WTC11 (cell line): ENCODE data around the gene CEBPZOS. TPM values are rescaled to one million over a fixed set of nuclear protein-coding genes. Genes with fewer than 3 reads are reported as not detected.
A peak's percentile ranks its signal among the peaks of the same experiment; 100 is the strongest.

Source experiments
- ATAC-seq: fragments of 200-7000 bp; cut with Tn5 transposase; 2 replicates; pipeline ENCODE4 v1.10.0; 2021; ENCODE audit warnings: mild to moderate bottlenecking, moderate library complexity
- CTCF ChIA-PET: fragments of 300-600 bp; sonication (Branson Sonifier 250); formaldehyde crosslinking; loops from one replicate; lab custom pipeline; 2021; ENCODE audit warnings: antibody characterized with exemption; lab: Charles Lee
- POLR2A ChIA-PET: fragments of 350-600 bp; sonication (Branson Sonifier 250); formaldehyde crosslinking; loops from one replicate; lab custom pipeline; 2021; ENCODE audit warnings: antibody characterized with exemption; lab: Charles Lee
- DNase-seq: peaks from one replicate; pipeline ENCODE4 v3.0.0; 2021; ENCODE audit warnings: low spot score
- H3K27ac Mint-ChIP-seq: 2 replicates; pipeline ENCODE4 v1.8.0; 2021; ENCODE audit warnings: mixed read lengths
- H3K27me3 Mint-ChIP-seq: 2 replicates; pipeline ENCODE4 v1.8.0; 2021; ENCODE audit warnings: low read depth, mild to moderate bottlenecking, moderate library complexity, mixed read lengths
- H3K36me3 Mint-ChIP-seq: 2 replicates; pipeline ENCODE4 v1.8.0; 2021; ENCODE audit warnings: mixed read lengths
- H3K4me1 Mint-ChIP-seq: 2 replicates; pipeline ENCODE4 v1.8.0; 2022; ENCODE audit warnings: mixed read lengths
- H3K4me3 Mint-ChIP-seq: 2 replicates; pipeline ENCODE4 v1.8.0; 2021; ENCODE audit warnings: mild to moderate bottlenecking, moderate library complexity, mixed read lengths
- H3K9me3 Mint-ChIP-seq: 2 replicates; pipeline ENCODE4 v1.8.0; 2021; ENCODE audit warnings: mixed read lengths
- ATF1 ChIP-seq: sonication (generic); formaldehyde crosslinking; IDR thresholded peaks from 2 replicates; pipeline ENCODE4 v1.8.1; 2023; ENCODE audit warnings: mild to moderate bottlenecking, moderate library complexity, missing genetic modification reagents
- CREM ChIP-seq: sonication (generic); formaldehyde crosslinking; IDR thresholded peaks from 2 replicates; pipeline ENCODE4 v1.8.1; 2022; ENCODE audit warnings: mild to moderate bottlenecking, missing genetic modification reagents, moderate library complexity
- ESRRA ChIP-seq: sonication (generic); formaldehyde crosslinking; IDR thresholded peaks from 2 replicates; pipeline ENCODE4 v1.8.1; 2022; ENCODE audit warnings: mild to moderate bottlenecking, missing genetic modification reagents, borderline replicate concordance
- GABPB1 ChIP-seq: sonication (generic); formaldehyde crosslinking; IDR thresholded peaks from 2 replicates; pipeline ENCODE4 v1.8.1; 2023; ENCODE audit warnings: mild to moderate bottlenecking, missing genetic modification reagents
- JUN ChIP-seq: sonication (generic); formaldehyde crosslinking; IDR thresholded peaks from 2 replicates; pipeline ENCODE4 v1.8.0; 2023; ENCODE audit warnings: mild to moderate bottlenecking, missing genetic modification reagents
- MXD4 ChIP-seq: fragments of 250-450 bp; sonication (Bioruptor Pico); IDR thresholded peaks from 2 replicates; pipeline ENCODE4 v1.8.0; 2021; ENCODE audit warnings: mild to moderate bottlenecking, moderate library complexity, borderline replicate concordance
- NFE2L1 ChIP-seq: sonication (generic); formaldehyde crosslinking; IDR thresholded peaks from 2 replicates; pipeline ENCODE4 v1.8.1; 2023; ENCODE audit warnings: missing genetic modification reagents
- NR3C1 ChIP-seq: sonication (generic); formaldehyde crosslinking; conservative IDR thresholded peaks from 2 replicates; pipeline ENCODE4 v1.8.1; 2023; ENCODE audit warnings: low read depth, mild to moderate bottlenecking, missing genetic modification reagents
- OVOL2 ChIP-seq: fragments of 250-450 bp; sonication (Bioruptor Pico); IDR thresholded peaks from 2 replicates; pipeline ENCODE4 v1.9.0; 2021; ENCODE audit warnings: mild to moderate bottlenecking, borderline replicate concordance
- TEAD1 ChIP-seq: sonication (generic); formaldehyde crosslinking; IDR thresholded peaks from 2 replicates; pipeline ENCODE4 v1.8.0; 2022; ENCODE audit warnings: mild to moderate bottlenecking, missing genetic modification reagents
- TP53 ChIP-seq: sonication (generic); formaldehyde crosslinking; IDR thresholded peaks from 2 replicates; pipeline ENCODE4 v1.8.1; 2023; ENCODE audit warnings: mild to moderate bottlenecking, missing genetic modification reagents
- ZNF138 ChIP-seq: sonication (generic); formaldehyde crosslinking; conservative IDR thresholded peaks from 2 replicates; pipeline ENCODE4 v1.8.1; 2022; ENCODE audit warnings: mild to moderate bottlenecking, moderate library complexity, missing genetic modification reagents
- ZNF423 ChIP-seq: fragments of 250-450 bp; sonication (Bioruptor Pico); IDR thresholded peaks from 2 replicates; pipeline ENCODE4 v2.1.2; 2022; ENCODE audit warnings: mild to moderate bottlenecking, moderate library complexity
- ZNF425 ChIP-seq: fragments of 250-450 bp; sonication (Bioruptor Pico); conservative IDR thresholded peaks from 2 replicates; pipeline ENCODE4 v1.9.0; 2021; ENCODE audit warnings: mild to moderate bottlenecking
- ZNF512 ChIP-seq: sonication (generic); formaldehyde crosslinking; IDR thresholded peaks from 2 replicates; pipeline ENCODE4 v1.8.1; 2022; ENCODE audit warnings: missing genetic modification reagents, borderline replicate concordance
- ZNF532 ChIP-seq: fragments of 250-450 bp; sonication (Bioruptor Pico); IDR thresholded peaks from 2 replicates; pipeline ENCODE4 v1.9.0; 2021; ENCODE audit warnings: mild to moderate bottlenecking, borderline replicate concordance
- ZNF671 ChIP-seq: fragments of 250-450 bp; sonication (Bioruptor Pico); IDR thresholded peaks from 2 replicates; pipeline ENCODE4 v1.8.0; 2021; ENCODE audit warnings: mild to moderate bottlenecking
- total RNA-seq: library from RNA; stranded (reverse); gene quantifications from 3 replicates; pipeline ENCODE4 v1.2.3, GENCODE V29; 2021
- TF ChIP-seq, protein P1 (sequence below): sonication (generic); formaldehyde crosslinking; IDR thresholded peaks from 2 replicates; pipeline ENCODE4 v1.8.1; 2023; ENCODE audit warnings: mild to moderate bottlenecking, missing genetic modification reagents
- TF ChIP-seq, protein P2 (sequence below): sonication (generic); formaldehyde crosslinking; IDR thresholded peaks from 2 replicates; pipeline ENCODE4 v1.8.1; 2023; ENCODE audit warnings: mild to moderate bottlenecking, missing genetic modification reagents, borderline replicate concordance
- TF ChIP-seq, protein P3 (sequence below): sonication (generic); formaldehyde crosslinking; IDR thresholded peaks from 2 replicates; pipeline ENCODE4 v1.8.1; 2023; ENCODE audit warnings: mild to moderate bottlenecking, missing genetic modification reagents, moderate library complexity
- TF ChIP-seq, protein P4 (sequence below): sonication (generic); formaldehyde crosslinking; IDR thresholded peaks from 2 replicates; pipeline ENCODE4 v1.8.1; 2022; ENCODE audit warnings: low read depth, mild to moderate bottlenecking, moderate library complexity, missing genetic modification reagents, borderline replicate concordance

Gene CEBPZOS
- total RNA-seq, 1 experiment from 2014 or later = 129 TPM

GRCh38 chr2:37189452-37190153 is 6.7 kb upstream of the CEBPZOS start:
- no peaks in the 10 kb centered on the region for H3K9me3 Mint-ChIP-seq
- H3K27ac Mint-ChIP-seq = peak overlapping the region; percentile 84
- ChIA-PET POLR2A (interaction anchor here (0.5 to 0.6 kb wide), 2 partner anchors 12 to 83 kb away, joined by 3 to 4 read pairs; no protein-coding TSS in a partner anchor), CTCF (interaction anchor here (0.8 to 1.4 kb wide), 3 partner anchors 9 to 60 kb away, joined by 3 read pairs; no protein-coding TSS in a partner anchor)
- ATAC-seq = peak; percentile 84
- peaks cover 50% of the 10 kb centered on the region for H3K4me1 Mint-ChIP-seq
- peak; percentile 65 for DNase-seq
- no peak overlapping the region for H3K4me3 Mint-ChIP-seq
- no peaks in the 10 kb centered on the region for H3K36me3 Mint-ChIP-seq
- H3K27me3 Mint-ChIP-seq = no peaks in the 10 kb centered on the region
- TF ChIP-seq, protein P1, sequence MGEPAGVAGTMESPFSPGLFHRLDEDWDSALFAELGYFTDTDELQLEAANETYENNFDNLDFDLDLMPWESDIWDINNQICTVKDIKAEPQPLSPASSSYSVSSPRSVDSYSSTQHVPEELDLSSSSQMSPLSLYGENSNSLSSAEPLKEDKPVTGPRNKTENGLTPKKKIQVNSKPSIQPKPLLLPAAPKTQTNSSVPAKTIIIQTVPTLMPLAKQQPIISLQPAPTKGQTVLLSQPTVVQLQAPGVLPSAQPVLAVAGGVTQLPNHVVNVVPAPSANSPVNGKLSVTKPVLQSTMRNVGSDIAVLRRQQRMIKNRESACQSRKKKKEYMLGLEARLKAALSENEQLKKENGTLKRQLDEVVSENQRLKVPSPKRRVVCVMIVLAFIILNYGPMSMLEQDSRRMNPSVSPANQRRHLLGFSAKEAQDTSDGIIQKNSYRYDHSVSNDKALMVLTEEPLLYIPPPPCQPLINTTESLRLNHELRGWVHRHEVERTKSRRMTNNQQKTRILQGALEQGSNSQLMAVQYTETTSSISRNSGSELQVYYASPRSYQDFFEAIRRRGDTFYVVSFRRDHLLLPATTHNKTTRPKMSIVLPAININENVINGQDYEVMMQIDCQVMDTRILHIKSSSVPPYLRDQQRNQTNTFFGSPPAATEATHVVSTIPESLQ (CRISPR knock-in tag) = no peak
- TF ChIP-seq ZNF512 (CRISPR knock-in tag) (no peak), ZNF425 (CRISPR knock-in tag) (no peak), ESRRA (CRISPR knock-in tag) (no peak), ATF1 (CRISPR knock-in tag) (no peak), NFE2L1 (CRISPR knock-in tag) (no peak), TP53 (CRISPR knock-in tag) (no peak), TEAD1 (CRISPR knock-in tag) (peak; percentile 41; the same call in 1 of the 2 replicates), OVOL2 (no peak), ZNF671 (CRISPR knock-in tag) (no peak), NR3C1 (CRISPR knock-in tag) (no peak), ZNF138 (no peak), GABPB1 (CRISPR knock-in tag) (no peak; the same call in 1 of the 2 replicates), JUN (CRISPR knock-in tag) (no peak), MXD4 (CRISPR knock-in tag) (no peak), ZNF423 (CRISPR knock-in tag) (no peak), CREM (no peak), ZNF532 (CRISPR knock-in tag) (no peak)
- TF ChIP-seq, protein P2, sequence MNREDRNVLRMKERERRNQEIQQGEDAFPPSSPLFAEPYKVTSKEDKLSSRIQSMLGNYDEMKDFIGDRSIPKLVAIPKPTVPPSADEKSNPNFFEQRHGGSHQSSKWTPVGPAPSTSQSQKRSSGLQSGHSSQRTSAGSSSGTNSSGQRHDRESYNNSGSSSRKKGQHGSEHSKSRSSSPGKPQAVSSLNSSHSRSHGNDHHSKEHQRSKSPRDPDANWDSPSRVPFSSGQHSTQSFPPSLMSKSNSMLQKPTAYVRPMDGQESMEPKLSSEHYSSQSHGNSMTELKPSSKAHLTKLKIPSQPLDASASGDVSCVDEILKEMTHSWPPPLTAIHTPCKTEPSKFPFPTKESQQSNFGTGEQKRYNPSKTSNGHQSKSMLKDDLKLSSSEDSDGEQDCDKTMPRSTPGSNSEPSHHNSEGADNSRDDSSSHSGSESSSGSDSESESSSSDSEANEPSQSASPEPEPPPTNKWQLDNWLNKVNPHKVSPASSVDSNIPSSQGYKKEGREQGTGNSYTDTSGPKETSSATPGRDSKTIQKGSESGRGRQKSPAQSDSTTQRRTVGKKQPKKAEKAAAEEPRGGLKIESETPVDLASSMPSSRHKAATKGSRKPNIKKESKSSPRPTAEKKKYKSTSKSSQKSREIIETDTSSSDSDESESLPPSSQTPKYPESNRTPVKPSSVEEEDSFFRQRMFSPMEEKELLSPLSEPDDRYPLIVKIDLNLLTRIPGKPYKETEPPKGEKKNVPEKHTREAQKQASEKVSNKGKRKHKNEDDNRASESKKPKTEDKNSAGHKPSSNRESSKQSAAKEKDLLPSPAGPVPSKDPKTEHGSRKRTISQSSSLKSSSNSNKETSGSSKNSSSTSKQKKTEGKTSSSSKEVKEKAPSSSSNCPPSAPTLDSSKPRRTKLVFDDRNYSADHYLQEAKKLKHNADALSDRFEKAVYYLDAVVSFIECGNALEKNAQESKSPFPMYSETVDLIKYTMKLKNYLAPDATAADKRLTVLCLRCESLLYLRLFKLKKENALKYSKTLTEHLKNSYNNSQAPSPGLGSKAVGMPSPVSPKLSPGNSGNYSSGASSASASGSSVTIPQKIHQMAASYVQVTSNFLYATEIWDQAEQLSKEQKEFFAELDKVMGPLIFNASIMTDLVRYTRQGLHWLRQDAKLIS = 0 out of 2 replicates have a peak, but pooled peaks have one; percentile 60
- TF ChIP-seq, protein P3, sequence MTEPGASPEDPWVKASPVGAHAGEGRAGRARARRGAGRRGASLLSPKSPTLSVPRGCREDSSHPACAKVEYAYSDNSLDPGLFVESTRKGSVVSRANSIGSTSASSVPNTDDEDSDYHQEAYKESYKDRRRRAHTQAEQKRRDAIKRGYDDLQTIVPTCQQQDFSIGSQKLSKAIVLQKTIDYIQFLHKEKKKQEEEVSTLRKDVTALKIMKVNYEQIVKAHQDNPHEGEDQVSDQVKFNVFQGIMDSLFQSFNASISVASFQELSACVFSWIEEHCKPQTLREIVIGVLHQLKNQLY (CRISPR knock-in tag) = no peak
- TF ChIP-seq, protein P4, sequence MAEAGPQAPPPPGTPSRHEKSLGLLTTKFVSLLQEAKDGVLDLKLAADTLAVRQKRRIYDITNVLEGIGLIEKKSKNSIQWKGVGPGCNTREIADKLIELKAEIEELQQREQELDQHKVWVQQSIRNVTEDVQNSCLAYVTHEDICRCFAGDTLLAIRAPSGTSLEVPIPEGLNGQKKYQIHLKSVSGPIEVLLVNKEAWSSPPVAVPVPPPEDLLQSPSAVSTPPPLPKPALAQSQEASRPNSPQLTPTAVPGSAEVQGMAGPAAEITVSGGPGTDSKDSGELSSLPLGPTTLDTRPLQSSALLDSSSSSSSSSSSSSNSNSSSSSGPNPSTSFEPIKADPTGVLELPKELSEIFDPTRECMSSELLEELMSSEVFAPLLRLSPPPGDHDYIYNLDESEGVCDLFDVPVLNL (CRISPR knock-in tag) = no peak
